SU-DHL-6 (cell line): ENCODE data around the gene LRCH2.

ENCODE experiments used
- CTCF ChIP-seq: fragments of 200-600 bp; sonication (generic); IDR thresholded peaks from one replicate; pipeline ENCODE4 v1.5.1; 2017; ENCODE audit warnings: antibody characterized with exemption, mild to moderate bottlenecking, low read length, moderate library complexity; ENCODE audit not compliant: insufficient read depth, poor library complexity, severe bottlenecking
- EZH2phosphoT487 ChIP-seq: fragments of 200-600 bp; sonication (generic), shearing (Covaris generic); conservative IDR thresholded peaks from 2 replicates; pipeline ENCODE4 v1.6.1; 2018; ENCODE audit warnings: mild to moderate bottlenecking, antibody characterized with exemption, low read length, moderate library complexity, mixed read lengths

- TF ChIP-seq CTCF (no peak), EZH2phosphoT487 (no peak)
Observed at GRCh38 chrX:115251458-115252233, 17.8 kb upstream of the LRCH2 start.
